ENCODE data around the gene ALG13.
A peak's percentile ranks its signal among the peaks of the same experiment; 100 is the strongest.
"Not testable (repeated sequence)": the region's sequence is repeated elsewhere in the genome, so short reads cannot be mapped to it uniquely, and the experiment has no call there.

ALG13 gene

DNA sequence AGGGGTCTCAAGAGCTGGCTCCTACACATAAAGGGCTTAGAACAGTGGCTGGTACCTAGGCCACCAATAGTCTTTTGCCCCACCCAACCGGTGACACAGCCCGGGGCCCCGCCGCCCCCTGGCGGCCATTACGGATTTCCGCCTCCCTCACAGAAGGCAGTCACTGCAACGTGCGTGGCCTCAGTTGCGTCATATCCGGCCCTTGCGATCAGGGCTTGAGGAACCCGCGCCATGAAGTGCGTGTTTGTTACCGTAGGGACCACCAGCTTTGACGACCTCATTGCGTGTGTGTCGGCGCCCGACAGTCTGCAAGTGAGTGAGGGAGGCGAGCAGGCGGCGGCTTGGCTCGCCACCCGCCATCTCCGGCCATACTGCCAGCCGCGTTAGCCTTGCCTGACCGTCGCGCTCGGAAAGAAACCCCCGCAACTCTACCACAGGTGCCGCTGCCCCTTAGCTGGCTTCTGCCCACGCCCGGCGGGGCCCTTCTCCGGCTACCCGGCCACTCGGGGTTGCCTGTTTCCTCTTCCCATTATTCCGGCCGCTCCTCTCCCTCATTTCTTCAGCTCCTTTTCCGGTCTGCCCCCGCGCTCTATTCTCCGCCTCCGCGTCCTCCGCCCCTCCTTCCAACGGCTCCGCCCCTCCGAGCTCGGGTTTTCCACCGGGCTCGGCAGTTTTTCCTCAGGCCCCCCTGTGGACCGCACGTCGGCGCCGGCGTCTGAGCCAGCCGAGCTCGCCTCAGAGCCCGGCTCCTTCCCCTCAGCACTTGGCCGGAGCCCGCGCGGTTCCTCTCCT is at the start of gene ALG13:
ALG13 (plus strand) TSS at position 183 of the 792 bp plus-strand sequence; CDS start at position 232, 49 bp downstream.
- peak; percentile 78 for DNase-seq

DNA sequence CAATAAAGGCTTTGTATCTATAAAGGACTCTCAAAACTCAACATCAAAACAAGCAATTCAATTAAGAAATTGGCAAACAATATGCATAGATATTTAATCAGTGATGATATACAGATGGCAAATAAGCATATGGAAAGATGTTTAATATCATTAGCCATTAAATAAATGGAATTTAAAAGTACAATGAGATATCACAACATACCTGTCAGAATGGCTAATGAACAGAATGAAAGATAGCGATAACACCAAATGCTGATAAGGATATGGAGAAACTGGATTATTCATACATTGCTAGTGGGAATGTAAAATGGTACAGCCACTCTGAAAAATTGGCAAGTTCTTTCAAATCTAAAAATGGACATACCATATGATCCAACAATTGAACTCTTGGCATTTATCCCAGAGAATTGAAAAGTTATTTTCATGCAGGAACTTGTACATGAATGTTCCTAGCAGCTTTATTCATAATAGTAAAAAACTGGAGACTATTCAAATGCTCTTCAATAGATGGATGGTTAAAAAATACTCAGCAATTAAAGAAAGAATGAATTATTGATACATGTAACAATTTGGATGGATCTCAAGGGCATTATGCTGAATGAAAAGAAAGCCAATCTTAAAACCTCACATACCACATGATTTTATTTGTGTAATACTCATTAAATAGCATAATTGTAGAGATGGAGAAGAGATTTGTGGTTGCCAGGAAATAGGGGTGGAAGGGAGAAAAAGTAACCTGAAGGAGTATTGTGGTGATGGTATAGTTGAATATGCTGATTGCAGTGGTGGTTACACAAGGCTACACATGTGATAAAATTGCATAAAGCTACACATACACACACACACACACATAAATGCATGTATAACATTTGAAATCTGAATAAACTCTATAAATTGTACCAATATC is 45.9 kb upstream of the ALG13 start:
- no peak for DNase-seq

DNA sequence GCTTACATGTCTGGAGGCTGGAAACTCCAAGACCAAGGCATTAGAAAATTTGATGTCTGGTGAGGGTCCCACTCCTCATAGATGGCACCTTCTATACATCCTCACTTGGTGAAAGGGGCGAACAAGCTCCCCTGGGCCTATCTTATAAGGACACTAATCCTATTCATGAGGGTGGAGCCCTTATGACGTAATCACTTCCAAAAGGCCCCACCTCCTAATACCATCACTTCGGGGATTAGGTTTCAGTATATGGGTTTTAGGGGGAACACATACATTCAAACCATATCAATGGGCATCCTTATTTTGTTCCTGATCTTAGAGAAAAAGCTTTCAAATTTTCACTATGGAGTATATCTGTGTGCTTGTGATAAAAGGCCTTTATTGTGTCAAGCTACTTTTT is 39.0 kb upstream of the ALG13 start:
- no peak for DNase-seq

DNA sequence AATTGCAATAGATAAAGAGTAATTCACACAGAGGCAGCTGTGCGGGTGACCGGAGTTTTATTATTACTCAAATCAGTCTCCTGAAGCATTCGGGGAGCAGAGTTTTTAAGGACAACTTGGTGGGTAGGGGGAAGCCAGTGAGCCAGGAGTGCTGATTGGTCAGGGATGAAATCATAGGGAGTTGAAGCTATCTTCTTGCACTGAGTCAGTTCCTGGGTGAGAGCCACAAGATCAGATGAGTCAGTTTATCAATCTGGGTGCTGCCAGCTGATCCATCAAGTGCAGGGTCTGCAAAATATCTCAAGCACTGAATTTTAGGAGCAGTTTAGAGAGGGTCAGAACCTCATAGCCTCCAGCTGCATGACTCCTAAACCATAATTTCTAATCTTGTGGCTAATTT is 35.8 kb upstream of the ALG13 start:
- DNase-seq, result not testable (repeated sequence)

DNA sequence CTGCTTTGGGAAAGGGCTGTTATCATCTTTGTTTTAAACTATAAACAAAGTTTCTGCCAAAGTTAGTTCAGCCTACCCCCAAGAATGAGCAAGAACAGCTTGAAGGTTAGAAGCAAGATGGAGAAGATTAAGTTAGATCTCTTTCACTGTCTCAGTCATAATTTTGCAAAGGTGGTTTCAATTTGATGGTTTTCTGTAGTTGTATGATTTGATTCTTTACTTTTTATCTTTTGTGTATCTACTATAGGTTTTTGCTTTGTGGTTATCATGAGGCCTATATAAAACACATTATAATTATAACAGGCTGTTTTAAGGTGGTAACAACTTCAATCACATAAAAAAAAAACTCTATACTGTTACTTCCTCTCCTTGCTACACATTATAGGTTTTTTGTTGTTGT is 35.4 kb upstream of the ALG13 start:
- DNase-seq, result no peak

DNA sequence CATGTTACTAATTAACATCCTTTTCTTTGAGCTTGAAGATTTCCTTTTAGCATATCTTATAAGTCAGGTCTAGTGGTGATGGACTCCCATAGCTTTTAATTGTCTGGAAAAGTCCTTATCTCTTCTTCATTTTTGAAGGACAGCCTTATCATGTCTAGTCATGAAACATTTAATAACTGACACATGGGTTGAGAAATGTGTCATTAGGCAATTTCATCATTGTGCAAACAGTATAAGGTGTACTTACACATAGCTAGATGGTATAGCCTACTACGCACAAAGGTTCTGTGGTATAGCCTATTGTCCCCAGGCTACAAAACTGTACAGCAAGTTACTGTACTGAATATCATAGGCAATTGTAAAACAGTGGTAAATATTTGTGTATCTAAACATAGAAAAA is 34.5 kb upstream of the ALG13 start:
- no peak for DNase-seq

DNA sequence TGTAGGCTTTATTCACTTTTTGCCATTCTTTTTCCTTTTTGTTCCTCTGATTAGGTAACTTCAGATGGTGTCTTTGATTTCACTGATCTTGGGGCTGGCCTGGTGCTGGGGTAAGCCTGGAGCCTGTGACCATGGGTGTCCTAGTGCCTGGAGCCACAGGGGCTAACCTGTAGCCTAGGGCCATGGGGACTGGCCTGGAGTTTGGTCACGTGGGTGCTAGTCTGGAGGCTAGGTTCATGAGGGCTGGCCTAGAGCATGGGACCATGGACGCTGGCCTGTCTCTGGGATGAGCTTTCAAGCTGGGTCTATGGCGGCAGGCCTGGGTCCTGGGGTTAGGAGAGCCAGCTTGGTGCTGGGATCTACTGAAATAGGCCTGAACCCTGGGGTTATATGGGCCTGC is 32.2 kb upstream of the ALG13 start:
- DNase-seq, result no peak

DNA sequence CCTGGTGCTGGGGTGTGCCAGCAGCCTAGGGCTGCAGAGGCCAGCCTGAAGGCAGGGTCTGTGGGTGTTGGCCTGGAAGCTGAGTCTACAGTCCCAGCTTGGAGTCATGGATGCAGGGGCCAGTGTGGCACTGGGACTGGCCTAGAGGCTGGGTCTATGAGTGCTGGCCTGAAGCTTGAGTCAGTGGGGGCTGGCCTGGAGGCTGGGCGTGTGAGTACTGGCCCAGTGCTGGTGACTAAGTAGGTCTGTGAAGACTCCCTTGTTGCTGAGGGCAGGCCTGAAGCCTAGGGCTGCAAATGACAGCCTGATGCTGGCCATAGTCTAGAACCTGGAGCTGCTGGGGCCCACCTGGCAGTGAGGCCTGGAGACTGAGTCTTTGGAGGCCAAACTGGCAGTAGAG is 31.3 kb upstream of the ALG13 start:
- no peak for DNase-seq

DNA sequence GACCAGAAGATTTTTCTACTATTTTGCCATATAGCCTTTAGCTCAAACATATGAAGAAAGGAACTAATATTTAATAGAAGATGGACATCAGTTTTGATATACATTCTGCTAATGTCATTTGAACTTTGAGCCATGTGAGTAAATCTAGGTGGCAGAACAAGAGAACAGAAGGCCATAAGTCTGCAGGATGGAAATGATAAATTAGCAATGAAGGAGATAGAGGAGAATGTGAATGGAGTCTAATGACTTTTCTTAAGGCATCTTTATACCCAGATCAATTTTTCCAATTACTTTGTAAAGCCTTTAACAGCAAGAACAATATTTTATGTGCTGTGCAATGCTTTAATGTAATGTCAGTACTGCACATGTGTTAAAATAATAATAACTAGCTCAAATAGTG is 30.1 kb upstream of the ALG13 start:
- DNase-seq, result no peak

DNA sequence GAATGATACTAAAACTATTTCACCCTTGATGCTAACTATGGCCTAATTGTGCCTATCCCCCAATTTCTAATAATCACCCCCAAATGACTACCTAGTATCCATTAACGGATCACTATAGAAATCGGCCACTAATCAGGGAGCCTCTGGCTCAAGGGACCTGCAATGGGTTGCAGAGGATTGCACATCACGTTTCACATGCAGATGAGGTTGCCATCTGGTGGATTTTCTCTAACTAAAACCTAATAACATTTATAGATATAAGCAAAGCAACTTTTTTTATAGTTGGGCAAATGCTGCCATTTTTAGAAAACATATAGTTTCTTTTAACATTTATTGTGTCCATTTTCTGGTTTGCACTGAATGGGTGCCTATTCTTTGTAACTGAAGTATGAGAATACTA is 28.3 kb upstream of the ALG13 start:
- no peak for DNase-seq

DNA sequence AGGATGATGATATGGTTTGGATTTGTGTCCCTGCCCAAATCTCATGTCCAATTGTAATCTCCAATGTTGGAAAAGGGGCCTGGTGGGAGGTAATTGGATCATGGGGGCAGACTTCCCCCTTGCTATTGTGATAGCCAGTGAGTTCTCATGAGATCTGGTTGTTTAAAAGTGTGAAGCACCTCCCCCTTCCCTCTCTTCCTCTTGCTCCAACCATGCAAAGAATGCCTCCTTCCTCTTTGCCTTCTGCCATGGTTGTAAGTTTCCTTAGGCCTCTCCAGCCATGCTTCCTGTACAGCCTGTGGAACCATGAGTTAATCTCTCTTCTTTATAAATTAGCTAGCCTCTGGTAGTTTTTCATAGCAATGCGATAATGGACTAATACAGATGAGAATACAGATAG is 19.7 kb upstream of the ALG13 start:
- DNase-seq, result no peak

DNA sequence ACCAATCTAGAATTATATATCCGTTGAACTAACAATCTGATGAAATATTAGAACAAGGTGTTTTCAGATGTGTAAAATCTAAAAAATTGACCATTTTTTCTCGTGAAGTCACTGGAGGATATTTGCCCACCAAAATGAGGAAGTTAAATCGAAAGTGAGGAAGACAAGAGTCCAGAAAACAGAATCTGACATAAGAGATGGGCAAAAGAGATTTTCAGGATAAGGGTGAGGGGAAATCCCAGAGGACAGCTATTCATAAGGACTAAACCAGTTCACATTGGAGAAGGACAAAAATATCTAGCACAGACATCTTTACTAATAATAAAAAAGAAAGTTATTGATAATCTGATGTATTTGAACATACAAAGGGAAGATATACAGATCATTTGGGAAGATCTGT is 18.7 kb upstream of the ALG13 start:
- no peak for DNase-seq

DNA sequence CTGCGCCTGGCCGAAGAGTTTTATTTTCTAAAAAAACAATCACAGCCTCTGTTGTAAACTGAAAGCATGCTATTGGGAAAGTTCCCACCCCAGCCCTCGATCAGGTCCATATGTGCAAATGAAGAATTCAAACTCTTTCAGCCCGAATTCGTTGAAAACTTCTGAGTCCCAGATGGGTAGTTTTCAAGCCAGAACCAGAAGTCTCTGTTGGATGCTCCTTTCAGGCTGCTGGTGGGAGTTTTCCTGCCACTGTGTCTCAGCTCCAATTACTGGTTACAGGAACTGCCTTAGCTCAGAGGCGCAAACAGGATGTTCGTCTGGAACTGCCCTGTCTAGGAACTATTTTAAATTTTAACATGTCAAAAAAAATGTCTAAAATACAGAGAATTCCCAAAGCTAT is 9.3 kb upstream of the ALG13 start:
- no peak for DNase-seq

DNA sequence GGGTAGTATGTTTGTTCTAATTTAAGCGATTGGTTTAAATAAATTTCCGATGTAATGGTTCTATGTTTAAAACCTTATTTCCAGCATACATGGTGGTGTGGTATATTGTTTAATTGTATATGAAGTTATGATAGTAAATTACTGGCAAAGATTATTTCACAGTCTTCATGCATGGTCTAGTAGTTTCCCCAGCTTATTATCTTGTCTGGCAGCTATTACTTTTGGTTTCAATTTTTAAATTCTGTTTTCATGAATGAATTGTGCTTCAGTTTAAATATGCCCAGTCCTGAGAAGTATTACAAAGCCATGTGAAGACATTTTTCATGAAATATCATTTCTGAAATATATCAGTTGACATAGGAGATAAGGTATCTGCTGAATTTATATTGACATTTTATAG is 6.3 kb downstream of the ALG13 start:
- DNase-seq, result no peak

DNA sequence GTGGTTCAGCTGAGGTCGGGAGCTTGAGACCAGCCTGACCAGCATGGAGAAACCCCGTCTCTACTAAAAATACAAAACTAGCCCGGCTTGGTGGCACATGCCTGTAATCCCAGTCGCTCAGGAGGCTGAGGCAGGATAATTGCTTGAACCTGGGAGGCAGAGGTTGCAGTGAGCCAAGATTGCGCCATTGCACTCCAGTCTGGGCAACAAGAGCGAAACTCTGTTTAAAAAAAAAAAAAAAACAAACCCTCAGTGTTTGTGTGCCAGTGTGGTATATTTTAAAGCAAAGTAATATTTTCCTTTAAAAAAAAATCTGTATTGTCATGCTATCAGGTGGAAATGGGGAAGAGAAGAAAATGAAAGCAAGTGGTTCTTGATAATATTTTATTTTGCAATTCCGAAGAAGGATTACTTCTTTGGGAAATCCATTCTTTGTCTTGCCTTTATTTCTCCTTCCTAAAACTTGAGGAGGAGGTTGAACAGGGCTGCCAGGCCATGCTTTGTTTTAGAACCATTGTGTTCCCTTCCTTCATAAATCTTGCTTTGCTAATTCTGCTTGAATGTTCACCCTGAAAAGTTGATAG is 14.4 kb downstream of the ALG13 start:
- DNase-seq, result no peak

DNA sequence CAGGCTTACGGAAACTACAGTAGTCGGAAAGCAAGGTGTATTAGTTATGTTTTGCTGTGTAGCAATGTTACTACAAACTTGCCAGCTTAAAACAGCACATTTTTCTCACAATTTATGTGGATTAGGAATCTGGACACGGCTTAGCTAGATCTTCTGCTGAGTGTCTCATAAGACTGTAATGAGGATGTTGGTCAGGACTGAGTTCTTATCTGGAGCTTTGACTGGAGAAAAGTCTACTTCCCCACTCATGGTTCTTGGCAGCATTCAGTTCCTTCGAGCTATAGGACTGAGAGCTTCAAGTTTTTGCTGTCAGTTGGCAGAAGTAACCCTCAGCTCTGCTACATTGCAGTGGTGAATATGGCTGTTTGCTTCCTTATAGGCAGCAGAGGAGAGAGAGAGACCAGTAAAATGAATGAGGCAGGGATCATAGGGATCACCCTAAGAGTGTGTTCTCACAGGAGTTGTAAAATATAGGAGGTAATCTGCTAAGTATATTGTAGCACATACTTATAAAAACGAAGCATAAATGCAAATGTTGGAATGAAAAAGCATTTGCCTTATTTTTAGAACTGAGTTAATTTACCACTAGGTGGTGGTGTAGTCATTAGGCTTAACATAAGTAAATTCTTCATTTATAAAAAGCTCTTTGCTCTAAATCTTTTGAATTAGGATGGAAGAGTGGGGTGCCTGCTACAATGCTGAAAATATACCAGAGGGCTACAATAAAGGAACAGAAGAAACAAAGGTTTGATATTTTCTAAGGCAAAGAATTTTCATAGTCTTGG is 38.6 kb downstream of the ALG13 start:
- DNase-seq, result no peak

DNA sequence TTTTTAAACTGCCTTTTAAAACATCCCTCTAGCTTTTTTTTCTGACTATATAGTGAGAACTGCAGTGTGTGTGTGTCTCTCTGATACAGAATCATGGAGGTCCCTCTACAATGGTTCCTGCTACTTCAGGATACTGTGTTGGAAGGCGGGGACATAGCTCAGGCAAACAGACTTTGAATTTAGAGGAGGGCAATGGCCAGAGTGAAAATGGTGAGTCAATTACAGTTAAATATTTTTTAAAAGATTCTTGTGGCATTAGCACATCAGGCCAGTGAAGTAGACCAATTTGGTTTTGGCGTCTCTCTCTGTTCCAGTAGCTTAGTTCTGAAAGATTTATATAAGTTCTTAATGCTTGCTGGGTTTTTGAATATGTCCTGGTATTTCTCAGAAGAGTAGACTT is 47.1 kb downstream of the ALG13 start:
- no peak for DNase-seq

DNA sequence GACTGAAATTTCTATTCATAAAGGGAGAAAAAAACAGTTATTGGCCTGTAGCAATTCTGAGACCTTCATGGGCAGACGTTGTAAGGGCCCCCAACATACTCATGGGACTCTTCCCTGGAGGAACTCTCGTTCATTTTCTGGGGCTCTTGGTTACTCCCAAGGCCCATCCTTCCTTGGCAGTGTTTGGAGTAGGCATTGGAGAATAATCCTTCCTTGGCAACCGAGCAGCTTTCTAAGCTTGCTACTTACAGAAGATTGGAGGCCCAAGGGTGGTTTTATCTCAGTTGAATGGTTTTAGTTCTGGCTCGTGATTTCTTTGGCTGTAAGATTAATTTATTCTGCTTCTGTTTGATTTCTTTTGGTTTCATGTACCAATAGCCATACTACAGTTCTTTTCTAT is 50.4 kb downstream of the ALG13 start:
- no peak for DNase-seq

DNA sequence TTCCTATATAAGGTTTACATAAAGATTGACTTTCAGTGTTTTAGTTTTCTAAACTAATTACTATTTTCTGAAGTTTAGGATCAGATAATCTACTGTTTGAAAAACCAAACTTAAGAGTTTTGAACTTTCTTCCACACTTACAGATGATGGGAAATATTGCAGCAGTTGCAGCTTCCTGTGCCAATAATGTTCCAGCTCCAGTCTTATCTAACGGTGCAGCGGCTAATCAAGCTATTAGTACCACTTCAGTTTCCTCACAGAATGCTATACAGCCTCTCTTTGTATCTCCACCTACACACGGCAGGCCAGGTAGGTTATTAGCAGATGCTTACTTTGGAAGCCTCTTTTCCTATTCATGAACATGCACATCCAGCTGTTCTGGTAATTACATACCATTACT is 55.6 kb downstream of the ALG13 start:
- no peak for DNase-seq

DNA sequence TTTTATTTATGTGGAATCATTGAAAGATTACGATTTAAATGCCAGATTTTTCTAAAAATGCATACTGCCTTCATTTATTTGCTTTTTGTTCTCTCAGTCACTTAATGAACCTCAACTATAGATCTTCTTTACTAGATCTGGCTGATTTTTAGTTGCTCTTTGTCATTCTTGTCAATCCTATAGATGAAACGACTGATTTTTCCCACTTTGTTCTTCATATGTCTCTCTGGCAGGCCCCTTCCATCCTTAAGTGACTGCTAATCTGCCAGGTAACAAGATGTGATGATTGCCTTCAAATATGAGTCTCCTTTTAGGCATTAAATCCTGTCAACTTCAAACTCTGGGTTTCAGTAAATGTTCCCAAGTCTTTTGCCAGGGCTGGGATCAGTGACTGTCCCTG is 61.0 kb downstream of the ALG13 start:
- DNase-seq, result no peak

DNA sequence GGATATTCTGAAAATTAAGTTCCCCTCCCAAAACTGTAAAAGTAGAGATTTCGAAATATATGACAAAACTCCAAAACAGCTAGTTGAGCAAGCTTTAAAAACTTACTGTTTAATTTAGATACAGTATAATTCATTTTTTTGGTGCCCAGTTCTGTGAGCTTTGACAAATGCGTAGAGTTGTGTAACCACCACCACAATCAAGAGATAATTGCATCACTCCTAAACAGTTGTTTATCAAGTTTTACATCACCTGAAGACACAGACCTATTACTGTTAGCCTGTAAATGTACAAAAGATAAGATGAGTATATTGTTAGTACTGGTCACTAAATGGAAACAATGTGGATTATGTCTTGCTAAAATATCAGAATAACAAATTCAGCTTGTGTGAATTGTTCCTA is 62.3 kb downstream of the ALG13 start:
- no peak for DNase-seq

DNA sequence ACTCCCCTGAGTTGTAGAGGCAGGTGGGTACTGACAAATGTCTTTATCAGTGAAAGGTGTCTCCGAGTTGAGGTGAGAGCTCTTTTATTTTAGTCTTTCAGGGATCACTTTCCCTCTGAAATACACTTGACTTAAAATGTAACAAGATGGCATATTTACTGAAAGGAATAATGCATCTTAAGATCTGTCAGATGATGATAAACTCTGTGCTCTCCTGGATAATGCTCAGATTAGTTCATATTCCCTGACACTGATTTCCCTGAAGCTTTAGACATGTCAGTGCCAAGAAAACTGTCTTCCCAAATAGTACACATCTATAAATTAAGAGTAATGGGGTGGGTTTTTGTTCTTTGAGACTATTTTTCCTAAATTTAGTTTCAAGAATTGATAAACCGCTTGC is 75.5 kb downstream of the ALG13 start:
- DNase-seq, result no peak

DNA sequence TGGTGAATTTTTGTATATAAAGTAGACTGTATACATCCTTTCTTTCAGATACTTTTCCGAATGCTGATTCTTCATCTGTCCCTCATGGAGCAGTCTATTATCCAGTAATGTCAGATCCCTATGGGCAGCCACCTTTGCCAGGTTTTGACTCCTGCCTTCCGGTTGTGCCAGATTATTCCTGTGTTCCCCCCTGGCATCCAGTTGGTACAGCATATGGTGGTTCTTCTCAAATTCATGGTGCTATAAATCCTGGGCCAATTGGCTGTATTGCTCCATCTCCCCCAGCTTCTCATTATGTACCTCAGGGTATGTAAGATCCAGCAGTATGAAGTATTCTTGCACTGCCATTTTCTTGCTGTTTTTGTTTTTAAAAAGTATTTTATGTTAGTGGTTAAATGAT is 78.7 kb downstream of the ALG13 start:
- DNase-seq, result no peak

Measured in activated T-cell treated with anti-CD3 and anti-CD28 coated beads for 4 hours (primary cell).